A673 (cell line): ENCODE results near the gene RAX2. TPM values are rescaled to one million over a fixed set of nuclear protein-coding genes. Genes with fewer than 3 reads are reported as not detected.

Experiments
- BruUV-seq: library from RNA; stranded (reverse); fragments of 400-500 nt; replicated peaks from 2 replicates; lab custom pipeline; 2021; lab: Mats Ljungman, UMichigan
- CTCF ChIA-PET: fragments of 300-600 bp; sonication (Branson Sonifier 250); formaldehyde crosslinking; loops from one replicate; lab custom pipeline; 2022; ENCODE audit warnings: antibody characterized with exemption; lab: Charles Lee
- POLR2A ChIA-PET: fragments of 300-600 bp; sonication (Branson Sonifier 250); formaldehyde crosslinking; loops from one replicate; lab custom pipeline; 2022; ENCODE audit warnings: antibody characterized with exemption; ENCODE audit not compliant: low non-redundant PET; lab: Charles Lee
- DNase-seq: peaks from one replicate; pipeline ENCODE4 v3.0.0-alpha.2; 2015; ENCODE audit warnings: low spot score
- H3K27ac ChIP-seq: fragments of 200-600 bp; sonication (generic); 2 replicates; pipeline ENCODE4 v1.5.1; 2016; ENCODE audit warnings: mixed run types, low read depth, mild to moderate bottlenecking, mixed read lengths, antibody characterized with exemption, low read length; ENCODE audit not compliant: poor library complexity, severe bottlenecking
- H3K27me3 ChIP-seq: fragments of 200-600 bp; sonication (generic); replicated peaks from 2 replicates; pipeline ENCODE4 v1.6.1; 2017; ENCODE audit warnings: mixed run types, low read depth, mild to moderate bottlenecking, mixed read lengths, antibody characterized with exemption, low read length; ENCODE audit not compliant: insufficient read depth, poor library complexity
- H3K36me3 ChIP-seq: fragments of 200-600 bp; sonication (generic); 2 replicates; pipeline ENCODE4 v1.6.1; 2016; ENCODE audit warnings: mixed run types, mild to moderate bottlenecking, mixed read lengths, antibody characterized with exemption, low read length; ENCODE audit not compliant: insufficient read depth, poor library complexity, severe bottlenecking
- H3K4me1 ChIP-seq: fragments of 200-600 bp; sonication (generic); 2 replicates; pipeline ENCODE4 v1.6.1; 2017; ENCODE audit warnings: mixed run types, mild to moderate bottlenecking, mixed read lengths, antibody characterized with exemption, low read length; ENCODE audit not compliant: insufficient read depth, poor library complexity, severe bottlenecking
- H3K4me3 ChIP-seq: fragments of 200-600 bp; sonication (generic); 2 replicates; pipeline ENCODE4 v1.5.1; 2016; ENCODE audit warnings: low read depth, mixed run types, mild to moderate bottlenecking, mixed read lengths, low read length; ENCODE audit not compliant: poor library complexity, severe bottlenecking
- H3K9me3 ChIP-seq: fragments of 200-600 bp; sonication (generic); 2 replicates; pipeline ENCODE4 v1.6.1; 2016; ENCODE audit warnings: mixed run types, low read depth, mild to moderate bottlenecking, mixed read lengths, antibody characterized with exemption, low read length; ENCODE audit not compliant: poor library complexity, severe bottlenecking
- CTCF ChIP-seq: fragments of 300-800, 200-600 bp; sonication (generic); conservative IDR thresholded peaks from 2 replicates; pipeline ENCODE4 v1.5.1; 2017; ENCODE audit warnings: low read depth, mild to moderate bottlenecking, antibody characterized with exemption, low read length, moderate library complexity, mixed read lengths
- EZH2 ChIP-seq: fragments of 200-600 bp; sonication (generic); IDR thresholded peaks from 2 replicates; pipeline ENCODE4 v1.6.1; 2017; ENCODE audit warnings: borderline replicate concordance, low read depth, mild to moderate bottlenecking, mixed read lengths, antibody characterized with exemption, low read length; ENCODE audit not compliant: poor library complexity, severe bottlenecking
- intact Hi-C: fragments of 100-400 bp; cut with micrococcal nuclease; formaldehyde crosslinking; loops from one replicate; pipeline ENCODE4 v1.10.0; 2022; ENCODE audit not compliant: unreplicated experiment
- total RNA-seq: library from RNA; stranded (reverse); gene quantifications from 2 replicates; pipeline ENCODE4 v1.2.3, GENCODE V29; 2021

Gene RAX2
- total RNA-seq, 1 experiment from 2014 or later = not detected

GRCh38 chr19:3818918-3819317, 46.9 kb upstream of the RAX2 start:
- intact Hi-C loops = loop anchor here (10.0 kb wide), 1 partner anchor 164 kb away; no protein-coding TSS in a partner anchor
- TF ChIP-seq CTCF (no peak), EZH2 (no peak)
- H3K4me3 ChIP-seq = no peak overlapping the region

GRCh38 chr19:3818466-3818865, 46.4 kb upstream of the RAX2 start:
- Histone ChIP-seq H3K36me3 (no peaks in the 10 kb centered on the region), H3K4me1 (no peaks in the 10 kb centered on the region), H3K27ac (no peak overlapping the region), H3K27me3 (no peaks in the 10 kb centered on the region), H3K4me3 (no peak overlapping the region), H3K9me3 (no peaks in the 10 kb centered on the region)
- intact Hi-C loops = loop anchor here (10.0 kb wide), 1 partner anchor 164 kb away; no protein-coding TSS in a partner anchor
- POLR2A ChIA-PET = no interaction called here
- BruUV-seq = no TSS peak
- TF ChIP-seq CTCF (no peak), EZH2 (no peak)
- CTCF ChIA-PET = interaction anchor here (0.9 to 1.1 kb wide), 2 partner anchors 29 to 169 kb away, joined by 3 to 16 read pairs; no protein-coding TSS in a partner anchor
- DNase-seq = no peak

More at GRCh38 chr19:3818918-3819317, 46.9 kb upstream of the RAX2 start:
- H3K36me3 ChIP-seq = no peaks in the 10 kb centered on the region
- H3K27me3 ChIP-seq = no peaks in the 10 kb centered on the region
- CTCF ChIA-PET = interaction anchor here (0.9 kb wide), 1 partner anchor 169 kb away, joined by 16 read pairs; no protein-coding TSS in a partner anchor
- H3K9me3 ChIP-seq = no peaks in the 10 kb centered on the region
- H3K4me1 ChIP-seq = no peaks in the 10 kb centered on the region
- POLR2A ChIA-PET = no interaction called here
- DNase-seq = no peak
- H3K27ac ChIP-seq = no peak overlapping the region
- no TSS peak for BruUV-seq

- no TSS peak for BruUV-seq
- intact Hi-C loops = loop anchor here (10.0 kb wide), 1 partner anchor 163 kb away; no protein-coding TSS in a partner anchor
- CTCF ChIA-PET = interaction anchor here (1.1 kb wide), 1 partner anchor 30 kb away, joined by 3 read pairs; no protein-coding TSS in a partner anchor
These were observed 45.7 kb upstream of the RAX2 start for GRCh38 chr19:3817761-3818160.

More at GRCh38 chr19:3817761-3818160, 45.7 kb upstream of the RAX2 start:
- DNase-seq = no peak
- Histone ChIP-seq H3K27ac (no peak overlapping the region), H3K27me3 (no peaks in the 10 kb centered on the region), H3K9me3 (no peaks in the 10 kb centered on the region), H3K4me1 (no peaks in the 10 kb centered on the region), H3K4me3 (no peak overlapping the region), H3K36me3 (no peaks in the 10 kb centered on the region)
- POLR2A ChIA-PET = no interaction called here
- no peak for TF ChIP-seq CTCF
- TF ChIP-seq EZH2 = no peak
